ENCODE results near the gene SPTA1. TPM values are rescaled to one million over a fixed set of nuclear protein-coding genes. Genes with fewer than 3 reads are reported as not detected.
"Not testable (repeated sequence)": the region's sequence is repeated elsewhere in the genome, so short reads cannot be mapped to it uniquely, and the experiment has no call there.

SPTA1 gene
- total RNA-seq, 1 donor from 2014 or later = not detected

GRCh38 chr1:158706096-158706495 lies 19.6 kb upstream of the SPTA1 start:
- no peak overlapping the region for H3K4me3 ChIP-seq (ENCODE audit: low read depth, low read length)
- no peak for DNase-seq (ENCODE audit: low read depth)
- no peak for TF ChIP-seq CTCF (conservative IDR thresholded peaks at IDR 0.05; ENCODE audit: low read depth, low read length)

- DNase-seq (ENCODE audit: low read depth) = no peak
- no peak for TF ChIP-seq CTCF (conservative IDR thresholded peaks at IDR 0.05; ENCODE audit: low read depth, low read length)
- H3K4me3 ChIP-seq (ENCODE audit: low read depth, low read length) = no peak within 1 kb of the TSS
These were observed 14.0 kb upstream of the SPTA1 start, which contains the start of gene OR6K2 for GRCh38 chr1:158700552-158700951. Gene OR6K2 (minus strand): TSS chr1:158700652. CDS start chr1:158700652, 0 bp downstream.

- no peak for DNase-seq (ENCODE audit: low read depth)
- no peak for TF ChIP-seq CTCF (conservative IDR thresholded peaks at IDR 0.05; ENCODE audit: low read depth, low read length)
- H3K4me3 ChIP-seq (ENCODE audit: low read depth, low read length) = no peak overlapping the region
These were observed 8.1 kb upstream of the SPTA1 start for GRCh38 chr1:158694596-158694995.

GRCh38 chr1:158692356-158692755 lies 5.8 kb upstream of the SPTA1 start:
- H3K4me3 ChIP-seq (ENCODE audit: low read depth, low read length) = no peak overlapping the region
- TF ChIP-seq CTCF (conservative IDR thresholded peaks at IDR 0.05; ENCODE audit: low read depth, low read length) = no peak
- DNase-seq (ENCODE audit: low read depth) = no peak

- H3K4me3 ChIP-seq (ENCODE audit: low read depth, low read length) = no peak overlapping the region
- TF ChIP-seq CTCF (conservative IDR thresholded peaks at IDR 0.05; ENCODE audit: low read depth, low read length) = no peak
- DNase-seq (ENCODE audit: low read depth) = no peak
These were observed 5.4 kb upstream of the SPTA1 start for GRCh38 chr1:158691907-158692306.

- DNase-seq (ENCODE audit: low read depth); H3K4me3 ChIP-seq (ENCODE audit: low read depth, low read length): not testable (repeated sequence)
These were observed 4.6 kb upstream of the SPTA1 start for GRCh38 chr1:158691149-158691548.

- TF ChIP-seq CTCF (conservative IDR thresholded peaks at IDR 0.05; ENCODE audit: low read depth, low read length) = no peak
- DNase-seq (ENCODE audit: low read depth) = no peak
- no peak overlapping the region for H3K4me3 ChIP-seq (ENCODE audit: low read depth, low read length)
These were observed 3.4 kb upstream of the SPTA1 start for GRCh38 chr1:158689875-158690274.

GRCh38 chr1:158689110-158689509 lies 2.6 kb upstream of the SPTA1 start:
- TF ChIP-seq CTCF (conservative IDR thresholded peaks at IDR 0.05; ENCODE audit: low read depth, low read length) = no peak

GRCh38 chr1:158688343-158688742 lies 1.8 kb upstream of the SPTA1 start:
- not testable (repeated sequence) for DNase-seq (ENCODE audit: low read depth)

More at GRCh38 chr1:158689110-158689509, 2.6 kb upstream of the SPTA1 start:
- no peak for DNase-seq (ENCODE audit: low read depth)
- H3K4me3 ChIP-seq (ENCODE audit: low read depth, low read length) = no peak overlapping the region

More at GRCh38 chr1:158688343-158688742, 1.8 kb upstream of the SPTA1 start:
- not testable (repeated sequence) for H3K4me3 ChIP-seq (ENCODE audit: low read depth, low read length)
